K562 (cell line): ENCODE results near the gene ZEB2.

Source experiments
- ARID3B ChIP-seq: fragments of 250-450 bp; sonication (Bioruptor Pico); IDR thresholded peaks from 2 replicates; pipeline ENCODE4 v1.4.0; 2020; ENCODE audit warnings: borderline replicate concordance
- CBX1 ChIP-seq: sonication (generic); IDR thresholded peaks from 2 replicates; pipeline ENCODE4 v1.6.1; 2016; ENCODE audit warnings: antibody characterized with exemption, low read depth, mild to moderate bottlenecking
- CEBPB ChIP-seq: fragments of 450-650 bp; IDR thresholded peaks from 2 replicates; pipeline ENCODE4 v1.6.1; 2016; ENCODE audit warnings: missing genetic modification characterization, missing compliant biosample characterization
- KDM1A ChIP-seq, 2 experiments: fragments of 450-650 bp; IDR thresholded peaks; 2 replicates each; pipeline ENCODE4 v1.6.1; 2016; ENCODE audit warnings: mild to moderate bottlenecking in 2 of 2
- MYNN ChIP-seq, 2 experiments: sonication (generic); formaldehyde crosslinking in 1 of 2; IDR thresholded peaks; 2 replicates each; pipeline versions ENCODE4 v1.5.0 to v1.6.1; 2016 to 2020; ENCODE audit warnings: antibody characterized with exemption in 1 of 2, missing genetic modification reagents in 1 of 2
- RAD21 ChIP-seq, 2 experiments: fragments of 250-450 bp in 1 of 2; fragments of 450-650 bp in 1 of 2; sonication (Bioruptor Pico) in 1 of 2; formaldehyde crosslinking in 1 of 2; IDR thresholded peaks in 1 of 2; conservative IDR thresholded peaks in 1 of 2; 2 replicates each; pipeline versions ENCODE4 v1.4.0 to v1.8.0; 2020 to 2022; ENCODE audit warnings: mild to moderate bottlenecking in 2 of 2, moderate library complexity in 1 of 2
- RNF2 ChIP-seq: sonication (generic); IDR thresholded peaks from 2 replicates; pipeline ENCODE4 v1.6.1; 2016
- SMAD3 ChIP-seq: fragments of 450-650 bp; formaldehyde crosslinking; conservative IDR thresholded peaks from 2 replicates; pipeline ENCODE4 v1.4.0; 2020; ENCODE audit warnings: mild to moderate bottlenecking
- ZNF436 ChIP-seq: fragments of 250-450, 450-650 bp; sonication (Bioruptor Pico); formaldehyde crosslinking; IDR thresholded peaks from 2 replicates; pipeline ENCODE4 v1.7.0; 2020; ENCODE audit warnings: mild to moderate bottlenecking
- ZNF780A ChIP-seq: fragments of 250-450 bp; sonication (Bioruptor Pico); IDR thresholded peaks from 2 replicates; pipeline ENCODE4 v1.5.0; 2021; ENCODE audit warnings: mild to moderate bottlenecking

- TF ChIP-seq CBX1 (no peak), ARID3B (CRISPR knock-in tag) (no peak), KDM1A (IDR thresholded peaks at IDR 0.05) (no peak), RNF2 (no peak), ZNF436 (CRISPR knock-in tag) (no peak), CEBPB (no peak), RAD21 (CRISPR knock-in tag; conservative IDR thresholded peaks at IDR 0.05 in 1 of 2, IDR thresholded peaks at IDR 0.05 in 1 of 2) (no peak), MYNN (IDR thresholded peaks at IDR 0.05) (no peak), MYNN (CRISPR knock-in tag; IDR thresholded peaks at IDR 0.05) (no peak), ZNF780A (no peak), SMAD3 (CRISPR knock-in tag) (no peak)
These were observed 10.1 kb downstream of the ZEB2 start for GRCh38 chr2:144509879-144510221.
